ENCODE results near the gene KAT7.

The KAT7 gene

GRCh38 chr17:49746791-49747490, 41.5 kb upstream of the KAT7 start:
- peak overlapping the region; percentile 54 for H3K4me3 ChIP-seq (ENCODE audit: low read depth, low read length)
- DNase-seq (ENCODE audit: low read depth): peak; percentile 80
- no peak for TF ChIP-seq CTCF (IDR thresholded peaks at IDR 0.05; ENCODE audit: low read depth, low read length, missing control alignments)

DNA sequence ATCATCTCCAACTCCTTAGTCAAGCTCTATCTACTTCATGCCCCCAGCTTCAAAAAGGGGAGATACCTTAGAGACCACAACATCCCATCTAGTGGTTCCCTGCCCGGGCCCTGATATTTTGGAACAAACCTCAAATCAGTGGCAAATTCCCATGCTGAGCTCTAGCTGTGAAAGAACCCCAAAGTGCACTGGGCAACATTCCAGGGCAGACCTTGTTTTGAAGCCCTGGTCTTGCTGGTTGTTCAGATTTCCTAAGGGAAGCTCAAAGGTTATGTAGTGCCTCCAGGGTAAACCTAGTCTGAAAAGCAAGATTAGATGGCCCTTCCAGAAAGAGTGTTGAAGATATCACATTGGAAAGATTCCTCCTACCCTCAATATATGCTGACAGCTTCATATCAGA, 40.8 kb upstream of the KAT7 start:
- no peak for DNase-seq (ENCODE audit: low read depth)
- TF ChIP-seq CTCF (IDR thresholded peaks at IDR 0.05; ENCODE audit: low read depth, low read length, missing control alignments): no peak
- H3K4me3 ChIP-seq (ENCODE audit: low read depth, low read length): no peak overlapping the region; the same call in 1 of the 2 replicates

DNA sequence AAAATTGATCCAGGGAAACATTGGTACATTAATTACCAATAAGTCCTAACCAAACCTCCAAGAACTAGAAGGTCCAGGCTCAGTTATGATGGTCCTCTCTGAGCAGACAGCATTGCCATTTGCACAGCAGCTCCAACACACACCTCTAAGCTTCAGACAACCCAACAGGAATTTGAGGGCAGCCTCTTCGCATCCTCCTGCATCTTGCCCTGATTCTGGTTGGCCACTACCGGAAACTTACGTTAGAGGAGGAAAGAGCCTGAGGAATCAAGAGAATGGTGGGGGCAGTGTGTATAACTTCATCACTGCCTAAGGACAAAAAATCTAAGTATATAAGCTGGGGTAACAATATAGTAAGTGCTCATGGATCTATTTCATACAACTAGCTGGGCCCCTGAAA, 40.3 kb upstream of the KAT7 start:
- DNase-seq (ENCODE audit: low read depth): no peak
- H3K4me3 ChIP-seq (ENCODE audit: low read depth, low read length): no peak overlapping the region
- no peak for TF ChIP-seq CTCF (IDR thresholded peaks at IDR 0.05; ENCODE audit: low read depth, low read length, missing control alignments)

DNA sequence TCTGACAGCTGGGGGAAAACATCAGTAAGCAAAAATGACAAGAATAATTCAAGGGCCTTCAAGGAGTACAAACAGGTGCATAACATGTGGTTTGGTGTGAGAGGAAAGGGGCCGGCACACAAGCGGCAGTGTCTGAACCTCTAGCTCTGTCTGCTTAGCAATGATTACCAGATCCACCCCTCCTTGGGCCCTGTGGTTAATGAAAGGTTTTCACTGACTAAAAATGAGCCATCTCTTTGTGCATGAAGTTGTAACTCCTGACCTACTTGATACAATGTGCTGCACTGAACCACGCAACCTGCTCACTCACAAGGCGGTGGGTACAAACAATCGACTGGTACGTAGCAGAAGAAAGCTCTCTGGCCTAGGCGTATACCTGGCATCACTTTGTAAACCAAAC, 39.7 kb upstream of the KAT7 start:
- no peak for TF ChIP-seq CTCF (IDR thresholded peaks at IDR 0.05; ENCODE audit: low read depth, low read length, missing control alignments)
- peak; percentile 91 for DNase-seq (ENCODE audit: low read depth)
- H3K4me3 ChIP-seq (ENCODE audit: low read depth, low read length): no peak overlapping the region

DNA sequence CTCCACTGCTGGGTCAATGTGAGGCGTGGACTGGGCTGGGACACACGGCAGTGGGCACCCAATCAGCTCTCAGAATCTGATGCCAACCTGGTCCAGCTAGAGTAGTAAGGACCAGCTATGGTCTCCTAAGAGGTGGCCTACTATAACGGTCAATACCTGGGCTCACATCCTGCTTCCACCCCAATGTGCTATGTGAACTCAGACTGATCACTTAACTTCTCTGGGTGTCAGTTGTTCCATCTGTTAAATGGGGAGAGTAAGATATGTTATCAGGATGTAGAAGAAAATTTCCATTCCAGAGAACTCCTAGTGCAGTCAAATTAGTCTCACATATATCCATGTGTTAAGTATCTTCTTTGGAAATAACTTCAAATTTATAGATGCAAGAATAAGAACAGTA, 38.8 kb upstream of the KAT7 start:
- DNase-seq (ENCODE audit: low read depth): no peak
- TF ChIP-seq CTCF (IDR thresholded peaks at IDR 0.05; ENCODE audit: low read depth, low read length, missing control alignments): no peak
- no peak overlapping the region for H3K4me3 ChIP-seq (ENCODE audit: low read depth, low read length)

DNA sequence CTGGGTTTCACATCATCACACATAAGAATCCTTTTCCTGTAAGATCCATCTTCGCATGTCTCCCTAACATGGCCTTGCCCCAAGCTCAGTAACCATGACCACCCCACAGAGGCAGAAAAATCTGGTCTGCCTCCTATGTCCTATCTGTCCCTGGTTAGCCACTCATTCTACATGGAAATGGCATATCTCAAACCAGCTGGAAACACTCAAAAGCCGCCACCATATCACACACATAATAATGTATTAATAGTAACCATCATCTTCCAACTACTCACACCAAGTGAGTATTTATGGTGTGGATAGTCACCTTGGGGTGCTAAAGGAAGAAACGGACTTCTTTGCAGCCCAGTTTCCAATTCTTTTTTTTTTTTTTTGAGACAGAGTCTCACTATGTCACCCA, 36.0 kb upstream of the KAT7 start:
- TF ChIP-seq CTCF (IDR thresholded peaks at IDR 0.05; ENCODE audit: low read depth, low read length, missing control alignments): no peak
- DNase-seq (ENCODE audit: low read depth): no peak

DNA sequence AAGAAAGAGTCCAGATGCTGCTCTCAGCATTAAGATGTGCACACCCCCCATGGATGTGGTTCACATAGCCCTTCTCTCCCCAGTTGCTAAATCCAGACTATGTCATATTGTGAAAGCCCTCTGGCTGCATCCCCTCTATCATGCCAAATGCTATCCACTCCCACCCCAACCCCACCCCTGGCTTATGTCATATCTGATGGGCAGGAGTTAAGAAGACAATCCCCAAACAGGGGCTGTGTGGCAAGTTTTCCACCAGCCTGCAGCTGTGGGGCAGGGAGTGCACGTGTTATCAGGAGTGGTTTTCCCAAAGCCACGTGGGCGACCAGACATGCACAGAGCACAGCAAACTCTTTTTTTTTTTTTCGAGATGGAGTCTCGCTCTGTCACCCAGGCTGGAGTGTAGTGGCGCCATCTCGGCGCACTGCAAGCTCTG, 34.5 kb upstream of the KAT7 start:
- no peak overlapping the region for H3K4me3 ChIP-seq (ENCODE audit: low read depth, low read length)
- no peak for TF ChIP-seq CTCF (IDR thresholded peaks at IDR 0.05; ENCODE audit: low read depth, low read length, missing control alignments)
- no peak for DNase-seq (ENCODE audit: low read depth)

More for the DNA sequence above, 36.0 kb upstream of the KAT7 start:
- no peak overlapping the region for H3K4me3 ChIP-seq (ENCODE audit: low read depth, low read length)
